A549 (cell line): Measurements from ENCODE around the gene JAML.

ENCODE experiments used
- CTCF ChIP-seq: fragments of >200 bp; sonication (Bioruptor Twin); formaldehyde crosslinking; IDR thresholded peaks from 3 replicates; pipeline ENCODE4 v1.5.1; 2016
- ESRRA ChIP-seq: fragments of 150-350 bp; IDR thresholded peaks from 2 replicates; pipeline ENCODE4 v1.6.1; 2014; ENCODE audit warnings: mild to moderate bottlenecking, low read length, borderline replicate concordance
- JUNB ChIP-seq: fragments of >200 bp; sonication (Bioruptor Twin); formaldehyde crosslinking; IDR thresholded peaks from 2 replicates; pipeline ENCODE4 v1.6.1; 2016
- MAX ChIP-seq: IDR thresholded peaks from 2 replicates; pipeline ENCODE4 v1.6.1; 2012
- POLR2A ChIP-seq: IDR thresholded peaks from 2 replicates; pipeline ENCODE4 v1.6.1; 2012; ENCODE audit warnings: mild to moderate bottlenecking, low read length
- POLR2AphosphoS2 ChIP-seq: conservative IDR thresholded peaks from 2 replicates; pipeline ENCODE4 v1.6.1; 2012; ENCODE audit warnings: low read length, improper control_type of control experiment, inconsistent platforms
- RARB ChIP-seq: fragments of 250-450 bp; sonication (Bioruptor Pico); IDR thresholded peaks from 2 replicates; pipeline ENCODE4 v1.8.0; 2021; ENCODE audit warnings: mild to moderate bottlenecking, moderate library complexity
- TFCP2L1 ChIP-seq: fragments of 250-450 bp; sonication (Bioruptor Pico); IDR thresholded peaks from 2 replicates; pipeline ENCODE4 v1.5.0; 2021; ENCODE audit warnings: mild to moderate bottlenecking

- TF ChIP-seq CTCF, result no peak
- TF ChIP-seq JUNB, result no peak
- TF ChIP-seq ESRRA, result no peak
- TF ChIP-seq POLR2AphosphoS2, result no peak
- TF ChIP-seq RARB, result no peak
- no peak for TF ChIP-seq TFCP2L1
- TF ChIP-seq POLR2A, result no peak
- no peak for TF ChIP-seq MAX
Measured at GRCh38 chr11:118175993-118176777, 48.6 kb downstream of the JAML start, which contains the start of gene SCN2B.
